IPS-NIHi11 (cell line): ENCODE results near the gene CCDC182.

ENCODE experiments used
- DNase-seq: peaks from one replicate; pipeline ENCODE4 v3.0.0; 2012; ENCODE audit warnings: mixed read lengths, low spot score

CCDC182 gene

GRCh38 chr17:57727630-57728175, 17.4 kb downstream of the CCDC182 start:
- no peak for DNase-seq

DNA sequence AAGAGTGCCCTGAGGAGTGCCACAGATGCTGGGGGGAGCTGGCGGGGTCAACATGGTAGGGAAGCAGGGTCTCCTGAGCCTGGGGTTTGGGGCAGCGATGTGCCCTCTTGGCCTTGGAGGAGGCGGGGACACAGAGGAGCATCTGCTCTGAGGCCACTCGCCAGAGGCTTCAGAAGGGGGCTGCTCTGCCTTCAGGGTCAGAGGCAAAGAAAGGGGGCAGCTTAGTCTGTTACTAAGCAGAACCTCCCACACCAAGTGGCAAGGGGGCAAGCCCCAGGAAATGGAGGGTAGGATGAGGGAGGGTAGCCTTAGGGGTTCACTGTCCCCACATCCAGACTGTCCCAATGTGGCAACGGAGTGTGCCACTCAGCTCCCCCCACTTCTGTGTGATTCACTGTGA, 18.3 kb downstream of the CCDC182 start:
- DNase-seq: no peak

GRCh38 chr17:57726213-57726790, 18.8 kb downstream of the CCDC182 start:
- DNase-seq: no peak

DNA sequence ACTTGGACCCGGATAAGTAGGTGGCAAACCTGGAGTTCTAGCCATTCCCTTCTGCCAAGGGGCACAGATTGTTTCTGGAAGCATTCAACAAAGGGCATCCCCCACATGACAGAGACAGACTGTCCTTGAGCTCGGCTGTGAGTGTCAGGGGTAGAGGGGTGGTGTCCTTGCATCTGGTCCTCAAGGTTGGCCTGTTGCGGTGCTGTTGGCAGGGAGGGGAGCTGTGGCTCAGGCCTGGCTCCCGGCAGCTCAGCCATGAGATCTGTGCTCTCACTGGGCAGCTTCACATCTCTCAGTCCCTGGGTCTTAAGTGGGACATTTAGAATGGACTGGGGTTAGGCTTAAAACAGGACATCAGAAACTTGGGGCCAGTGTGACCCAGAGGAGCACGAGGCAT, 20.4 kb downstream of the CCDC182 start:
- no peak for DNase-seq

DNA sequence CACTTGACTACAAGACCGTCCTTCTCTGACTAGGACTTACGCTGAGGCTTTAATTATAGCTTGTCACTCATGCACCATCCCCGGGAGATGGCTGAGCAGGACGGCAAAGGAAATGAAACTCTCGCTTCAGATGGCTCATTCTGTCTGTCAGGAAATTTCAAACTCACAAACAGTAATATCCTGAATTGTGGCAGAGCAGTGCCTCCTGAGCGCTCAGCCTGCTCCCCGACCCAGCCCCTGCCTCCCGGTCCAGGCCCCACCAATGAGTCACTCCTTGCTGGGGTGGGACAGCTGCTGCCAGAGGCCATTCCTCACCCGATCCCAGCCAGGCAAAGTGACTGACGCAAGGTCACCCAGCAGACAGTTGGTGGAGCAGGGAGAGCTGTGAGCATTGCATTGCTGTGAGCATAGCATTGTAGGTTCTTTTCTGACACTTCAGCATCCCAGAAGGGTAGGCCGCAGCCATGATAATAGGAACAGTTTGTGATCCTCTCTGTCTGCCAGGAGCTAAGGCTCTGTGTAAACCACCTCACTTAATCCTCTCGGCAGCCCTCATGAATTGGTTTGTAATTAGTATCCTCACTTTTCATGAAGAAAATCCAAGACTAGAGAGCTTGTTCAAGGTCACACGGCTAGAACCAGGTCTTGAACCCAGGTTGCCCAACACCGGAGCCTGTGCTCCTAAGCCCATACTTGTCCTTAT, 20.9 kb downstream of the CCDC182 start:
- peak; percentile 31 for DNase-seq

DNA sequence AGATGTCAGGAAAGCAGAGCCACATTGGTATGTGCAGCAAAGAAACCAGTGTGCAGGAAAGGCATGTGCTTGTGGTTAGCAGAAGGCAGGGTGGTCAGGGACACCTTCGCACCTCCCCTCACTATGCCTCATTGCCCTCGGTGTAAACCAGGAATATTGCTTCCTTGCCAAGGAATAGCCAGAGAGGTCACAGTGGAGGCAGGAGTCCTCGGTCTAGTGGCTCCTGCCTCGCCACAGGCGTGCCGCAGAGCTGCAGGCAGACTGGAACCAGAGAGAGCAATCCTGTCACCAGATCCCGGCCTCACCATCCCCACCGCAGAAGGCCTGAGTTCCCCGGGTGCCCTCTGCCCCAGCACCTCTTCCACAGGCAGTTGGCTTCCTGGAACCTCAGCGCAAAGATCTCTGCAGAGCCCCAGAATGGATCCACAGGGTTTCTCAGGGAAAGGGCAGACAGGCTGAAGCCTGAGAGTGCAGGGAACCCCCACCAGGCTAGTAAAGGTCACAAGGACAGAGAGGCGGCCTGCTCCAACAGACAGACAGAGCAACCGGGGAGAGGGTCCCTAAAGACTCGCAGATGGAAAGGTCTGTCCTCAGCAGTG, 21.6 kb downstream of the CCDC182 start:
- no peak for DNase-seq

GRCh38 chr17:57722704-57723043, 22.4 kb downstream of the CCDC182 start:
- DNase-seq: no peak

DNA sequence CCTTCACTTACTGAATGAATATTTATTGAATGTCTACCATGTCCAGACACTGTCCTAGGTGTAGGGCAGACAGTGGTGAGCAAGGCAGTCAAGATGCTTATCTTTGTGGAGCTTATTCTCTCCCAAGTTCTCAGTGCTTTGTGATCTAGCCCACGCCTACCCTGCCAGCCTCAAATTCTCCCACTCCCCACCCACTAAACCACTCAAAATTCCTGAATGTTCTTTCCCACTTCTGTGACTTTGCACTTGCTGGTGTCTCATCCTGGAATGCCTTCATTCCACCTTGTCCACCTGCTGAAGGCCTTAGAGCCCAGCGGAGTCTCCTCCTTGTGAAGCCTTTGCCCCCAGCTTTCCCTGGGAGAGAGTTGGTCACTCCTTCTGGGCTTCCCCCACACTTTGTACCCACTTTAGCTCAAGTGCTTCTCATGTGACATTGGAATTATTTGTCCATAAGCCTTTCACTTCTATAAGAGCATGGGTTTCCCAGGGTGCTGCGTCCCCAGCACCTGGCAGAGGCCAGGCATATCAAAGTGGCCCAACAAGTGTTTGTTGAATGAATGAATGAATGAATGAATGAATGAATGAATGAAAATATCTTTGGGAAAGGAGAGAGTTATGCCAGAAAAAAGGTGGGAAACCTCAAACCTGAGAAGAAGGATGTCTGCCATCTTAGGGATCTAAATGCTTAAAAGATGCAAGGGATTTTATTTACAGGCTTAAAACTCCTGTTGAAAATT, 23.0 kb downstream of the CCDC182 start:
- DNase-seq: no peak

GRCh38 chr17:57720386-57721035, 24.6 kb downstream of the CCDC182 start:
- DNase-seq: no peak

- DNase-seq: no peak
Observed at GRCh38 chr17:57718878-57719277, 26.2 kb downstream of the CCDC182 start.

- no peak for DNase-seq
Observed at GRCh38 chr17:57715981-57716380, 29.1 kb downstream of the CCDC182 start.

- DNase-seq: no peak
Observed at GRCh38 chr17:57714665-57715180, 30.4 kb downstream of the CCDC182 start.

DNA sequence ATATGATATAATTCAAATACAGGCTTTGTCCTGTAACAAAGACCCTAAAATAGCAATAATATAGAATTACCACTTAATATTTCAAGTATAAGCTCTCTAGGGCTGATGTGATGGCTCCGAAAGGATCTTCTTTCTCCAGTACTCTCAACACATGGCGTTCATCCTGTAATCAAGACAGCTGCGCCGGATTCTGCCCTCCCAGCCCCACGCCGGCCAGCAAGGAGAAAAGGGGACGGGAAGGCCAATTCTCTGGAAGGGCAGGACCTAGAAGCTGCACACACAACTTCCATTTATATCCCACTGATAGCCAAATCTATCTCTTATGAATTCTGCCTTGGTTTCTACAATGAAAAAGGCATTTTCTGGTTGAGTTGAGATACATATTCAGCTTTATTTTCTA, 32.0 kb downstream of the CCDC182 start:
- no peak for DNase-seq

GRCh38 chr17:57708410-57708809, 36.7 kb downstream of the CCDC182 start:
- peak; percentile 43 for DNase-seq

DNA sequence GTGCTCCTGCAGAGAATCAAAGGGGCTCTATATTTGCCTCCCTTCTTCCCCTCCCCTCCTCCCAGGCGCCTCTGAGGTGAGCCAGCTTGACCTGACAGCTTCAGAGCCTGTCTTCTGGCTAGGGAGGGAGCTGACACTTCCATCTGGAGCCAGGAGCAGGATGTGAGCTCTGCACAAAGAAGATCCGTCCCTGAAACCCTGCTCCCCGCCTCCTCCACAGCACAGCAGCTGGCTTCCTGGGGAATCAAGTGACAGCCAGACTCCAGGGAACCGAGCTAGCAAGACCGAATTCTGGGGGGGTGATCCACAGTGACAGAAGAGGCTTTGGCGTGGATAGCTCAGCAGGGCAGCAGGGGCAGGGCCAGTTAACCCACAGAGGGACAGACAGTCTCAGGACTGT, 37.2 kb downstream of the CCDC182 start:
- DNase-seq: peak; percentile 64

DNA sequence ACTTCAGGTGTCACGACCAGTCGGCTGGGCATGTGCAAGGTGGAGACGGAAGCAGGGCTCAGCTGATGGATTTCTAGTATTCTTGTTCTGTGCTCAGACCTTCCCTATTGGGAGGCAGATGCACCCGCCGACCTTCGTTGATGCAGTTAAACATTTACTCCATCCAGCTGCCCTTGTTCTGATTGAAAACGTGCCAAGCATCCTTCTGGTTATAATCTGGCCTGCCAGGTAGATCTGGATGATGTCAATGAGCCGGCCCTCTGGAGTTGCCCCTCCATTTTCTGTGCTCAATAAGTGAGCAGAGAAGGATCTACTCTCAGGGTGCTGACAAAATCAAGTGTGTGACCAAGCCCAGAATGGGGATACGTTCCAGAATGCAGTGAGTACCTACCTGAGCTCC, 38.3 kb downstream of the CCDC182 start:
- DNase-seq: no peak

DNA sequence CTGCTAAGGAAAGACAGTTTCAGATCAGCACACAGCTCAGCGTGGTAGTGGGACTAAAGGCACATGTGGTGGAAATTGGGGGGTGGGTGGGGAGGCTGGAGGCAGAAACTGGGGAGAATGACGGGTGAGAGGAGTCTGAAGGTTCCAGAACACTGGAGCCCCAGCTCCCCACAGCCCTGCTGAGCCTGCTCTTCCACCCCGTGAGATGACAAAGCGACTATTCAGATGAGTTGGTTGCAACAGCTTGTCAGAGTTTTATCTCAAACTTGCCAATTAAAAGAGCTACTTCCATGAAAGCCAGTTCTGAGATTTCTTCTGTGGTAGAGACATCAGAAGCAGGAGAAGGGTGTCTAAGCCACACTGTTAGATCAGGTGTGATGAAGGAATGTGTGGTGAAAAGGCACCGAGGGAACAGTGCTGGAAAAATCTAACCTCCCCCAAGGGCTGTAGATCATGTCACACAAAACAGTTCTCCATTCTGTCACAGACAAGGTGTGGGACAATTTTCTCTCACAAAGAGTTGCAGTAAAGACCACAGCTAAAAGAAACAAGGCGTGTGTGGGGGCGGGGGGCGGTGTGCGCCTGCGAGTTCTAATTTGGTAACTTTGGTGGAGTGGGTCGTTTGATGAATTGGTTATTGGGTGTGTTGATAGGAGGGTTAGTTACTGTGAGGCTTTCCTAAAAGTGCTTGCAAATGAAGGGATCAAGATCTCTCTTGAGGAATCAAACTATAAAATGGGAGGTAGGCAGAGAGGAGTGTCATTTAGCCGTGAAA, 39.0 kb downstream of the CCDC182 start:
- DNase-seq: no peak

- no peak for DNase-seq
Observed at GRCh38 chr17:57704448-57704847, 40.7 kb downstream of the CCDC182 start.

DNA sequence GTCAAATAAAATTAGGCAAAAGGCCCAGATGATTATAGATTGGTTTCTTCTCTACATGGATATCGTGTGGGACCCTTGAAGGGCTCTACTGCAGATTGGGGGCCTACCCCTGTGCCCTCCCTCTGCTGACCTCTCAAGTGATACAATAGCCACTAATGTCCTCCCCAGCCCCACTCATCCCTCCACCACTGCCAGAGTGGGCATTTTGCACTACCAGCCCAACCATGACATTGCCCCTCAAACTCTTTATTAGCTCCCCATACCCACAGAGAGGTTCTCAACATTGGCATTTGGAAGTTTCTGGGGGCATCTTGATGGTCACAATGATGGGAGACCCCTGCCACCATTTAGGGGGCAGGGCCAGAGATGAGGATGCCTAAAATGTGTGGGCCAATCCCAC, 41.8 kb downstream of the CCDC182 start:
- DNase-seq: no peak

- DNase-seq: no peak
Observed at GRCh38 chr17:57701124-57701523, 44.0 kb downstream of the CCDC182 start.

DNA sequence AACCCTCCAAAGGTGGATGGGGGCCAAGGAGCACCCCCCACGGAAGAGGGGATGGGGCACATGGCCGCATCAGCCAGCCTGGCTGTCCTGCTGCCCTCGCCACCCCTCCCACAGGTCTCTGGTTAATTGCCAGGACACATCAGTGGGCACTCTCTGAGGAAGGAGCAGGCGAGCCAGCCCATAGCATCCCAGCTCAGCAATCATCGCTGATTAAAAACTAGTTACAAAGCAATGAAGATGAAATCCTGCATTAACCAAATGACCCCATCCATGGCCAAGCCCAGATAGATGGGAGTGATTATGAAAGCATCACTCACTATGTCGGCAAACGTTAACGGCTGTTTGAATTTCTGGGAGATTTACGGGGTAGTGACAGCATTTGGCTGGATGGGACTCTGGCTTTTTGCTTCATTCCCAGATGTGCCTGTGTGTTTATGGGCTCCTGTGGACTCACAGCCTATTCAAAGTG, 45.3 kb downstream of the CCDC182 start:
- no peak for DNase-seq
